G401 (cell line): Measurements from ENCODE around the gene WDR12. TPM values are rescaled to one million over a fixed set of nuclear protein-coding genes. Genes with fewer than 3 reads are reported as not detected.
"Not testable (repeated sequence)": the region's sequence is repeated elsewhere in the genome, so short reads cannot be mapped to it uniquely, and the experiment has no call there.

Experiments used
- DNase-seq: peaks from one replicate; pipeline ENCODE4 v3.0.0-alpha.2; 2015; ENCODE audit warnings: low spot score
- in situ Hi-C: cut with HindIII; loops from 2 replicates; pipeline ENCODE4 v1.10.0; 2016; ENCODE audit warnings: low sequenced_read_pairs, mixed read lengths
- total RNA-seq: library from RNA; depleted of rRNA; stranded (reverse); fragments of >200 nt; shearing (Covaris generic); gene quantifications from 2 replicates; pipeline ENCODE4 v1.2.3, GENCODE V29; 2014

The WDR12 gene
- total RNA-seq, 1 experiment from 2014 or later: 112 TPM

DNA sequence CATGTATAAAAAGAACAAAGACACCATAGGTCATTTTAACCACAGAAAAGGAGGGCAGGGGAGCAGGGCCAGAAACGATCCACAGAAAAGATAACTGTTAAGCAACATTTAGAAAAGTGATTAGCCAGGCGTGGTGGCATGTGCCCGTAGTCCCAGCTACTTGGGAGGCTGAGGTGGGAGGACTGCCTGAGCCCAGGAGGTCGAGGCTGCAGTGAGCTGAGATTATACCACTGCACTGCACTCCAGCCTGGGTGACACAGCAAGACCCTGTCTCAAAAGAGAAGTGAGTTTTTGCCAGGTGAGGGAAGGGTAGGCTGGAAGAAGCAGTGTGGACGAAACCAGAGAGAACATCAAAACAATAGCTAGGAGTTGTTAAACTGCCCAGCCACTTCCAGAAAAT is 3.3 kb downstream of the WDR12 start:
- DNase-seq: no peak
- in situ Hi-C loops: no loop called here

- DNase-seq, in situ Hi-C loops: not testable (repeated sequence)
These were observed 6.0 kb downstream of the WDR12 start for GRCh38 chr2:202905507-202905906.

GRCh38 chr2:202885190-202885589 is 26.3 kb downstream of the WDR12 start:
- in situ Hi-C loops: no loop called here
- no peak for DNase-seq

DNA sequence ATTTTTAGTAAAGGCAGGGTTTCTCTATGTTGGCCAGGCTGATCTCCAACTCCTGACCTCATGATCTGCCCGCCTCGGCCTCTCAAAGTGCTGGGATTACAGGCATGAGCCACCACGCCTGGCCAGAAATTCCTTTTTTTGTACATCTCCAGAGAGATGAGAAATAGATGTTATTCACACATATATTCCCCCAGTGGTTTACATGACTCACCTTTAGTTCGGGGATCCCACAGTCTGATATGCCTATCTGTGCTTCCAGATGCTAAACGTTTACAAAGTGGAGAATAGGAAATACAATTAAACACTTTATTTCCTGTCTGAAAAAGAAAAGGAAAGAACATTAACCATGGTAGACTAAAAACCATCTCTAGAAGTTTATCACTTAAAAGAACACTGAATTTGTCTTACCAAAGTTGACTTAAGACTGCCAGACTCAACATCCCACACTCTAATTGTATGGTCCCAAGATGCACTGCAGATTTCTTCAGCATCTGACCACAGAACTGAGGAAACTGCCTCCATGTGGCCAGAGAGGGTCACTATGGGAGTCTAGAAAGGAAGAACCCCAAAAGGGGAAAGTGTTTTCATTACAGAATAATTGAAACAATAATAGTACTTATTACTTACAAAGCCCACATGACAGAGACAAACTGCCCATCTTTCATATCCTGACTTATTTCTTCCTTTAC is 27.3 kb downstream of the WDR12 start:
- no peak for DNase-seq
- in situ Hi-C loops: no loop called here

- in situ Hi-C loops: no loop called here
- DNase-seq: no peak
These were observed 29.9 kb downstream of the WDR12 start for GRCh38 chr2:202881570-202881969.

DNA sequence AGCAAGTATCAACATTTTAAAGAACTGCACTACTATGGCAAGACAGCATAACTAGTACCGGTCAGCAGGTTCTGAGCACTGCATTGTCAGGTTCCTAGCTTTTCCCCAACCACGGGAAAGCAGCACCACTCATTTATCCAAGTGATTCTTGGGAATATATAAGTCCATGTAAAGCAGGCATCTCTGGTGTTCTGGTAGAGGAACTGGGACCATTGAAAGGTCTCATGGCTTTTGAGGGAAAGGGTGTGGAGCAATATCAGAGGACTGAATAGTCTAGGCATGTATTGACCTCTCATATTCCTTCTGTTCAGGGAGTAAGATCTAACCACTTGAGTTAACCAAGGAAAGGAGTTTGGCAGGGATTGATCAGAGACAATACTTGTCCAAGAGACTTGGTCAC is 33.8 kb downstream of the WDR12 start:
- in situ Hi-C loops: no loop called here
- DNase-seq: no peak

GRCh38 chr2:202871300-202872141 is 40.0 kb downstream of the WDR12 start, which contains the start of gene ICA1L:
Gene ICA1L (minus strand): TSS chr2:202871766. CDS start chr2:202829009, 42,757 bp downstream.
- peak; percentile 78 for DNase-seq
- in situ Hi-C loops: no loop called here

DNA sequence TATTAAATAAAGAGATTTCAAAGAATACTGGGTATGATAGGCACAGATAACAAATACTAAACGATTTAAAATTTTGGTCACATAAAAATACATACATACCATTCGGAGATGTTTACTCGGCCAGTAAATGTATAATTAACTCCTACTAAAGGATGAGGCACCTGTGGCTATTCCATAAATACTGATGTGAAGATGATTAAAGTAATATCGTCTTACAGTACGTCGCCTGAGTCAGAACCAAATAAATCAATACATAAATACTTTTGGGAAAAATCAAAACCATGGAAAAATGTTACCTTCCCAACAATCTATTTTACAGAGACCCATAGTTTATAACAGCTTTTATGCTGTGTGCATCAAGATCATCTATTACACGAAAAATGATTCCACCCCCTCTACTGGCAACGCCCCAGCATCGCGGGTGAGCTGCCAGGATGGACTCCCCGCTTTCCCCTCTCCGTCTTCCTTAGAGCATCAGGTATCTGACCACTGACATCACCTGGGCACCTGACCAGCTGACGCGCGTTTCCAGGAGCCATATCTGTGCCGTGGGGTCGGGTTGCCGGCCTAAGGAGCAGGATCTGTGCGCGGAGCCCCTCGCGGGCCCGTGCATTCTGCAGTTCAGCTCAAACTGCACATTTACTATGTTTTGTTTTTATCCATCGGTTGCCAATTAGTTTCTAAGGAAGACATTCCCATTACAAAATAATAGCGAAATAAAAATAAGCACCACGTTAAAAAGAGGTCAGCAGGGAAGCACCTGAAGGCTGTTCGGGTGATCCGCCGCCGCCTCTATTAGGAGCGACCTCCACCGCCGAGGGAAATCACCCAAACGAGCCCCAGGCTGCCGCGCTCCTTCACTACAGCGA is 40.8 kb downstream of the WDR12 start:
- in situ Hi-C loops: no loop called here
- peak; percentile 95 for DNase-seq

- in situ Hi-C loops: no loop called here
- DNase-seq: no peak
These were observed 49.5 kb downstream of the WDR12 start for GRCh38 chr2:202861987-202862386.

- DNase-seq: no peak
- in situ Hi-C loops: no loop called here
These were observed 52.9 kb downstream of the WDR12 start for GRCh38 chr2:202858601-202859000.

DNA sequence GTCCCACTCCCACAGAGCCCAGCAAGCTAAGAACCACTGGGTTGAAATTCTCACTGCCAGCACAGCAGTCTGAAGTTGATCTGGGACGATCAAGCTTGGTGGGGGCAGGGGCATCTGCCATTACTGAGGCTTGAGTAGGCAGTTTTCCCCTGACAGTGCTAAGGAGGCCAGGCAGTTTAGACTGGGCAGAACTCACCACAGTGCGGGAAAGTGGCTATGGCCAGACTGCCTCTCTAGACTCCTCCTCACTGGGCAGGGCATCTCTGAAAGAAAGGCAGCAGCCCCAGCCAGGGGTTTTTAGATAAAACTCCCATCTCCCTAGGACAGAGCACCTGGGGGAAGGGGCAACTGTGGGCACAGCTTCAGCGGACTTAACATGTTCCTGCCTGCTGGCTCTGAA is 62.1 kb downstream of the WDR12 start:
- in situ Hi-C loops, DNase-seq: not testable (repeated sequence)

GRCh38 chr2:202848813-202849212 is 62.7 kb downstream of the WDR12 start:
- in situ Hi-C loops: no loop called here
- DNase-seq: no peak

- in situ Hi-C loops: no loop called here
- DNase-seq: no peak
These were observed 63.6 kb downstream of the WDR12 start for GRCh38 chr2:202847693-202848524.

GRCh38 chr2:202844656-202845055 is 66.8 kb downstream of the WDR12 start:
- no peak for DNase-seq
- in situ Hi-C loops: no loop called here

DNA sequence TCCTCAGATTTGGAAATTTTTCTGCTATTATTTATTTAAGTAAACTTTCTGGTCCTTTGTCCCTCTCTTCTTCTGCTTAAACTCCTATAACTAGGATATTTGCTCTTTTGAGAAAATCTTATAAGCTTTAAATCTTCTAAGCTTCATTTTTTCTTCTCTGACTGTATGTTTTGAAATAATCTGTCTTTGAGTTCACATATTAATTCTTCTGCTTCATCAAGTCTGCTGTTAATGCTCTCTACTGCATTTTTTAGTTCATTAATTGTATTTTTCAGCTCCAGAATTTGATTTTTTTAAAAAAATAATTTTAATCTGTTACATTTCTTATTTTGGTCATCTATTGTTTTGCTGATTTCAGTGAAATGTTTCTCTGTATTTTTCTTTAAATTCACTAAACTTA is 68.8 kb downstream of the WDR12 start:
- in situ Hi-C loops: no loop called here
- DNase-seq: no peak

DNA sequence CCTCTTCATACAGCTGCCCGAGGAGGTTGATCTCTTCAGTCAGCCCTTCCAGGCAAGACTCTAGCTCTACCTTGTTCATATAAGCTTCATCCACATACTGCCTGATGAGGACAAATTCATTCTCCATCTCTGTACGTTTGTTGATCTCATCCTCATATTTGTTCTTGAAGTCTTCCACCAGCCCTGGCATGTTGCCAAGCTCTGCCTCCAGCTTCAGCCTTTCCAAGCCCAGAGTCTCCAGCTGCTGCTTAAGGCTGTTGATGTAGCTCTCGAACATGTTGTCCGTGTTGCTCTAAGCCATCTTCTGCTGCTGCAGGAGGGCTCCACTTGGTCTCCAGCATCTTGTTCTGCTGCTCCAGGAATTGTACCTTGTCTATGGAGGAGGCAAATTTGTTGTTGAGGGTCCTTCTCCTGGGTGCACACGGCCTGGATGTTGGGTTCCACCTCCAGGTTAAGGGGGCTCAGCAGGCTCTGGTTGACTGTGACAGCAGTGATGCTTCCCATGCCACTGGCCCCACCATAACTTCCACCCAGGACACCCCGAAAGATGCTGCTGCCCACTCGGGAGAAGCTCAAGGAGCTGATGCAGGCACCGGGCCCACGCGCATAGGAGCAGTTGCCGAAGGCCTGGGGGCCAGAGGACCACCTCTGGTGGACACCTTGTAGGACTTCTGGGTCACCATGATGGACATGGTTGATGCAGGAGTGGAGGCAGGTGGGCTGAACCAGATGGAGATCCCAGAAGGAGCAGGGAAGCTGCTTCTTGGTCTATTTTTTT is 70.2 kb downstream of the WDR12 start:
- DNase-seq: no peak
- in situ Hi-C loops: no loop called here

- in situ Hi-C loops: no loop called here
- peak; percentile 74 for DNase-seq
These were observed 79.9 kb downstream of the WDR12 start for GRCh38 chr2:202831242-202832220.
